Progenitor cell of endocrine pancreas (in vitro differentiated cells): ENCODE results near the gene ANO6. TPM values are rescaled to one million over a fixed set of nuclear protein-coding genes. Genes with fewer than 3 reads are reported as not detected.

Experiments
- DNase-seq: peaks from one replicate; pipeline ENCODE4 v3.0.0; 2021; ENCODE audit warnings: low spot score; ENCODE audit not compliant: unreplicated experiment
- H3K27ac Mint-ChIP-seq: 2 replicates; pipeline ENCODE4 v1.8.0; 2021; ENCODE audit warnings: mild to moderate bottlenecking, moderate library complexity, mixed read lengths
- H3K27me3 Mint-ChIP-seq: 2 replicates; pipeline ENCODE4 v1.8.0; 2021; ENCODE audit warnings: mixed read lengths
- H3K36me3 Mint-ChIP-seq: 2 replicates; pipeline ENCODE4 v1.8.0; 2022; ENCODE audit warnings: mixed read lengths; ENCODE audit not compliant: insufficient read depth
- H3K4me1 Mint-ChIP-seq: 2 replicates; pipeline ENCODE4 v1.8.0; 2021; ENCODE audit warnings: low read depth, mixed read lengths
- H3K4me3 Mint-ChIP-seq: 2 replicates; pipeline ENCODE4 v1.8.0; 2021; ENCODE audit warnings: low read depth, mild to moderate bottlenecking, moderate library complexity, mixed read lengths
- H3K9me3 Mint-ChIP-seq: 2 replicates; pipeline ENCODE4 v1.8.0; 2021; ENCODE audit warnings: low read depth, mixed read lengths
- CTCF ChIP-seq: fragments of 200-600 bp; sonication (generic); IDR thresholded peaks from one replicate; pipeline ENCODE4 v1.5.0; 2021; ENCODE audit warnings: antibody characterized with exemption, mild to moderate bottlenecking; ENCODE audit not compliant: unreplicated experiment
- total RNA-seq: library from RNA; stranded (reverse); gene quantifications from 2 replicates; pipeline ENCODE4 v1.2.1, GENCODE V29; 2021

Gene ANO6
- total RNA-seq, 1 donor from 2014 or later = 39.2 TPM

GRCh38 chr12:45279931-45280830 is 64.3 kb downstream of the ANO6 start:
- no peaks in the 10 kb centered on the region for H3K9me3 Mint-ChIP-seq
- peak overlapping the region; percentile 76 for H3K27ac Mint-ChIP-seq
- H3K36me3 Mint-ChIP-seq = peaks cover 6% of the 10 kb centered on the region
- DNase-seq = no peak
- no peak for TF ChIP-seq CTCF
- no peak overlapping the region for H3K4me3 Mint-ChIP-seq
- no peaks in the 10 kb centered on the region for H3K27me3 Mint-ChIP-seq
- peaks cover 29% of the 10 kb centered on the region for H3K4me1 Mint-ChIP-seq

- no peak overlapping the region for H3K27ac Mint-ChIP-seq
- H3K9me3 Mint-ChIP-seq = no peaks in the 10 kb centered on the region
- DNase-seq = no peak
- H3K4me3 Mint-ChIP-seq = no peak overlapping the region
- H3K4me1 Mint-ChIP-seq = peaks cover 29% of the 10 kb centered on the region
- H3K27me3 Mint-ChIP-seq = no peaks in the 10 kb centered on the region
- H3K36me3 Mint-ChIP-seq = peaks cover 6% of the 10 kb centered on the region
- TF ChIP-seq CTCF = no peak
Measured at GRCh38 chr12:45281994-45282393, 66.1 kb downstream of the ANO6 start.

- DNase-seq = no peak
- Mint-ChIP-seq H3K4me3 (no peak overlapping the region), H3K27ac (no peak overlapping the region), H3K27me3 (no peaks in the 10 kb centered on the region), H3K36me3 (peaks cover 8% of the 10 kb centered on the region), H3K9me3 (no peaks in the 10 kb centered on the region), H3K4me1 (peaks cover 29% of the 10 kb centered on the region)
- TF ChIP-seq CTCF = no peak
Measured at GRCh38 chr12:45282411-45282810, 66.5 kb downstream of the ANO6 start.

- peak overlapping the region; percentile 93 for H3K27ac Mint-ChIP-seq
- H3K4me3 Mint-ChIP-seq = no peak overlapping the region
- peak; percentile 33 for TF ChIP-seq CTCF
- H3K9me3 Mint-ChIP-seq = no peaks in the 10 kb centered on the region
- peaks cover 9% of the 10 kb centered on the region for H3K36me3 Mint-ChIP-seq
- H3K27me3 Mint-ChIP-seq = no peaks in the 10 kb centered on the region
- no peak for DNase-seq
- H3K4me1 Mint-ChIP-seq = peaks cover 26% of the 10 kb centered on the region
Measured at GRCh38 chr12:45284096-45284901, 68.4 kb downstream of the ANO6 start.

- Mint-ChIP-seq H3K4me3 (no peak overlapping the region), H3K4me1 (peaks cover 20% of the 10 kb centered on the region), H3K27me3 (no peaks in the 10 kb centered on the region), H3K36me3 (peaks cover 10% of the 10 kb centered on the region), H3K27ac (no peak overlapping the region), H3K9me3 (peaks cover 1% of the 10 kb centered on the region)
- no peak for DNase-seq
- TF ChIP-seq CTCF = no peak
Measured at GRCh38 chr12:45285717-45286116, 69.8 kb downstream of the ANO6 start.
